ENCODE measurements around the gene RAPGEF4. TPM values are rescaled to one million over a fixed set of nuclear protein-coding genes. Genes with fewer than 3 reads are reported as not detected.

RAPGEF4 gene
- total RNA-seq, 1 experiment from 2014 or later: 0.62 TPM

GRCh38 chr2:172736424-172737174 lies 954 bp downstream of the RAPGEF4 start:
- no peak overlapping the region for H3K27ac ChIP-seq (ENCODE audit: low read length)
- TF ChIP-seq SIN3A (IDR thresholded peaks at IDR 0.05; ENCODE audit: borderline replicate concordance, insufficient read depth, low read depth, low read length) (no peak), CTCF (IDR thresholded peaks at IDR 0.05) (no peak), REST (IDR thresholded peaks at IDR 0.05; ENCODE audit: insufficient read depth in 1 of 2, low read depth in 2 of 2, low read length in 1 of 2) (no peak), TCF7L2 (IDR thresholded peaks at IDR 0.05; ENCODE audit: low read depth, low read length) (no peak), POLR2AphosphoS5 (IDR thresholded peaks at IDR 0.05; ENCODE audit: low read depth, low read length) (no peak)
- H3K9me3 ChIP-seq (ENCODE audit: control insufficient read depth, insufficient read depth, low read depth, low read length): no peaks in the 10 kb centered on the region
- ATAC-seq: peak; percentile 33
- no peaks in the 10 kb centered on the region for H3K36me3 ChIP-seq (ENCODE audit: control insufficient read depth, insufficient read depth, low read length)
- H3K27me3 ChIP-seq (ENCODE audit: control insufficient read depth, insufficient read depth, low read length): peaks cover 42% of the 10 kb centered on the region
- H3K4me3 ChIP-seq (ENCODE audit: low read depth in 2 of 2, low read length in 2 of 2): peak overlapping the region; percentile 35 to 37
- in situ Hi-C loops (cut with HindIII; ENCODE audit: low pct_unique_long_range_greater_than_20kb, low sequenced_read_pairs): no loop called here
- peaks cover 4% of the 10 kb centered on the region; the same call in 1 of the 2 replicates for H3K4me1 ChIP-seq (ENCODE audit: control insufficient read depth, insufficient read depth, low read length)
- no TSS peak for BruUV-seq (replicated peaks)
- intact Hi-C loops (cut with micrococcal nuclease; ENCODE audit: unreplicated experiment): no loop called here
- ChIA-PET POLR2A (no interaction called here), CTCF (no interaction called here)
- DNase-seq (ENCODE audit: low read depth, low spot score): no peak

- no TSS peak for BruUV-seq (replicated peaks)
- Histone ChIP-seq H3K27me3 (ENCODE audit: control insufficient read depth, insufficient read depth, low read length) (peaks cover 31% of the 10 kb centered on the region), H3K9me3 (ENCODE audit: control insufficient read depth, insufficient read depth, low read depth, low read length) (peaks cover 3% of the 10 kb centered on the region; the same call in 1 of the 2 replicates), H3K36me3 (ENCODE audit: control insufficient read depth, insufficient read depth, low read length) (no peaks in the 10 kb centered on the region), H3K27ac (ENCODE audit: low read length) (no peak overlapping the region), H3K4me1 (ENCODE audit: control insufficient read depth, insufficient read depth, low read length) (peaks cover 4% of the 10 kb centered on the region; the same call in 1 of the 2 replicates), H3K4me3 (ENCODE audit: low read depth in 2 of 2, low read length in 2 of 2) (no peak overlapping the region)
- in situ Hi-C loops (cut with HindIII; ENCODE audit: low pct_unique_long_range_greater_than_20kb, low sequenced_read_pairs): no loop called here
- ATAC-seq: no peak
- no peak for TF ChIP-seq CTCF (IDR thresholded peaks at IDR 0.05)
- no peak for TF ChIP-seq POLR2AphosphoS5 (IDR thresholded peaks at IDR 0.05; ENCODE audit: low read depth, low read length)
- TF ChIP-seq SIN3A (IDR thresholded peaks at IDR 0.05; ENCODE audit: borderline replicate concordance, insufficient read depth, low read depth, low read length): no peak
- TF ChIP-seq TCF7L2 (IDR thresholded peaks at IDR 0.05; ENCODE audit: low read depth, low read length): no peak
- no peak for TF ChIP-seq REST (IDR thresholded peaks at IDR 0.05; ENCODE audit: insufficient read depth in 1 of 2, low read depth in 2 of 2, low read length in 1 of 2)
- POLR2A ChIA-PET: no interaction called here
- intact Hi-C loops (cut with micrococcal nuclease; ENCODE audit: unreplicated experiment): no loop called here
- CTCF ChIA-PET: no interaction called here
- no peak for DNase-seq (ENCODE audit: low read depth, low spot score)
These were observed 4.1 kb downstream of the RAPGEF4 start for GRCh38 chr2:172739661-172740266.

All from Panc1 (cell line).